IPS DF 19.7 (cell line): ENCODE measurements around the gene ICE2.
A peak's percentile ranks its signal among the peaks of the same experiment; 100 is the strongest.
"Not testable (repeated sequence)": the region's sequence is repeated elsewhere in the genome, so short reads cannot be mapped to it uniquely, and the experiment has no call there.

ENCODE experiments used
- DNase-seq: peaks from one replicate; pipeline ENCODE4 v3.0.0-alpha.2; 2013; ENCODE audit warnings: low read depth, low spot score

The ICE2 gene

GRCh38 chr15:60444289-60444912 is 34.5 kb downstream of the ICE2 start:
- DNase-seq, result no peak

GRCh38 chr15:60442763-60443162 is 36.2 kb downstream of the ICE2 start:
- no peak for DNase-seq

- no peak for DNase-seq
Observed at GRCh38 chr15:60442031-60442650, 36.8 kb downstream of the ICE2 start.

GRCh38 chr15:60441331-60441730 is 37.6 kb downstream of the ICE2 start:
- no peak for DNase-seq

GRCh38 chr15:60438646-60439045 is 40.3 kb downstream of the ICE2 start:
- no peak for DNase-seq

GRCh38 chr15:60428935-60429334 is 50.0 kb downstream of the ICE2 start:
- no peak for DNase-seq

GRCh38 chr15:60426870-60427508 is 52.0 kb downstream of the ICE2 start:
- no peak for DNase-seq

- DNase-seq, result no peak
Observed at GRCh38 chr15:60425461-60425860, 53.5 kb downstream of the ICE2 start.

- no peak for DNase-seq
Observed at GRCh38 chr15:60424006-60424405, 54.9 kb downstream of the ICE2 start.

GRCh38 chr15:60423537-60423936 is 55.4 kb downstream of the ICE2 start:
- DNase-seq, result peak; percentile 9

GRCh38 chr15:60421544-60421943 is 57.4 kb downstream of the ICE2 start:
- no peak for DNase-seq

- DNase-seq, result no peak
Observed at GRCh38 chr15:60420203-60420716, 58.7 kb downstream of the ICE2 start.

GRCh38 chr15:60419753-60420152 is 59.2 kb downstream of the ICE2 start:
- DNase-seq, result no peak

- no peak for DNase-seq
Observed at GRCh38 chr15:60418096-60418495, 60.8 kb downstream of the ICE2 start.

- DNase-seq, result no peak
Observed at GRCh38 chr15:60417112-60417511, 61.8 kb downstream of the ICE2 start.

- DNase-seq, result no peak
Observed at GRCh38 chr15:60416484-60416883, 62.5 kb downstream of the ICE2 start.

- DNase-seq, result no peak
Observed at GRCh38 chr15:60414016-60414682, 64.8 kb downstream of the ICE2 start.

GRCh38 chr15:60413231-60413824 is 65.6 kb downstream of the ICE2 start:
- DNase-seq, result no peak

GRCh38 chr15:60412807-60413206 is 66.1 kb downstream of the ICE2 start:
- DNase-seq, result not testable (repeated sequence)

GRCh38 chr15:60411774-60412425 is 67.0 kb downstream of the ICE2 start:
- no peak for DNase-seq

GRCh38 chr15:60410350-60410749 is 68.6 kb downstream of the ICE2 start:
- DNase-seq, result not testable (repeated sequence)
